Bronchial smooth muscle cell (primary cell): ENCODE measurements around the gene PEX10. TPM values are rescaled to one million over a fixed set of nuclear protein-coding genes. Genes with fewer than 3 reads are reported as not detected.

ENCODE experiments used
- total RNA-seq: library from RNA; depleted of rRNA; stranded (reverse); fragments of >200 nt; gene quantifications from 2 replicates; pipeline ENCODE4 v1.2.1, GENCODE V29; 2014

PEX10 gene
- total RNA-seq: 26.4 and 28.5 TPM in 2 replicates

DNA sequence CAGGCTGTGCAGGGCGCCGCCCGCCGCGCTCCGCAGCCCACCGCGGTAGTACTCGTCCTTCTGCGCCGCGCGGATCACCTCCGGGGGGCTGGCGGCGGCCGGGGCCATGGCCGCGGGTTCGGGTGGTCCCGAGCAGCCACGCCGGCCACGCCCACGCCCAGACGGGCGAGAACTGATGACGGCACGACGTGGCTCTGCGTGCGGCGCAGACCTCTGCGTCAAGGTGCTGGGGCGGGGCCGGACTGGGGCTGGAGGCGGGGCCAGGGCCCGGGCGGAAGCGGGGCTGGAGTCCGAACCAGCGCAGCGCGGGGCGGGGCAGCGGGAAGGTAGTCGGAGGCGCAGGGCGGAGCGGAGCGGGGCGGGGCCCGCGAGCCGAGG, at the start of gene PEX10:
TSS of gene PEX10 (minus strand) at position 170 of the 378 bp plus-strand sequence. CDS start at position 108, 62 bp downstream.

DNA sequence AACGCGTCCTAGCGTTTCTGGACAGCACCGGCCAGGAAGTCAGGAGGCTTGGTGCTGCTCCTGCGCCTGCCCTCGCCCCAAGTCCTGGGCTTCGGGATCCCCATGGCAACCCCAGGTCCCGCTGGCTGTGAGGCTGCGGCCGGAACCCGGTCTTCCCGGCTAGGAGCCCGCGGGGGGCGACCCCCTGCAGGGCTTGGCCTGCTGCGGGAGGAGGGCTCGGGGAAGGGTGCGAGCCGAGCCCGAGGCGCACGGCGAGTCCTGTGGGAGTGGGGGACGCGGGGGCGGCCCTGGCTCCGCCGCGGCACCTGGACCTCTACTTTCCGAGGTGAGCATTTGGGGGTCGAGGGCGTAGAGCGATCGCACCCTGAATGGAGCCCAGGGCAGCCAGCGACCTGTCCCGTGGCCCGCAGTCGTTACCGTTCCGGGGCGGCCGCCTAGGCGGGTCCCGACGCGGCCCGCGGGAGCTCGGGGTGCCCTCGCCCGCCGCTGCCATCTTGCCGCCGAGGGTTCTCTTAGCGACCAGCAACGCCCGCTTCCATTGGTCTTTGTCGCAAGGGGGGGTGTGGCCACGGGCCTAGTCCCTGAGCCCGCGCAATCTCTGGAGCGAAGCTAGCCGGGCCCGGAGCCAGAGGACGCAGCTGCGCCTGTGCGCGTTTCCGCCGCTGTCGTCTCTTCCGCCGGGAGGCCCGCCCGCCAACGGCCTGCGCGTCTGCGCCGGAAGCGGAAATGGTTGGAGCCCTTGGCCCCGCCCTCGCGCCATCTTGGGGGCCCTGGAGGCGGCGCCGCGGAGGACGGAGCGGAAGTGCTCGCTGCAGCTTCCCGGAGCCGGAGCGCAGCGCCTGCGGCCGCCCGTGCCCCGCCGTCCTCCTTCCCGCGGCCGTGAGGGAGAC, 21.1 kb downstream of the PEX10 start, which contains the start of the genes MORN1 and RER1:
TSS of gene MORN1 (minus strand) at position 514 of the 890 bp plus-strand sequence. CDS start at position 493, 21 bp downstream.
TSS of gene RER1 (plus strand) at position 801 of the 890 bp plus-strand sequence. CDS start 3,950 bp downstream, outside the sequence.

Other genes with a start within 250 kb of the PEX10 start
- gene FAAP20, start 217.8 kb downstream of the PEX10 start, total RNA-seq: 8.0 and 15.3 TPM in 2 replicates
- 11.2 and 14.3 TPM in 2 replicates for gene SKI, start 184.2 kb downstream of the PEX10 start, total RNA-seq
- 9.9 and 12.1 TPM in 2 replicates for gene MORN1, start 21.0 kb downstream of the PEX10 start, total RNA-seq
- gene RER1, start 20.7 kb downstream of the PEX10 start, total RNA-seq: 73.9 and 89.9 TPM in 2 replicates
- gene PLCH2, start 63.7 kb upstream of the PEX10 start, total RNA-seq: 0.16 and 0.43 TPM in 2 replicates
- 14.7 and 16.1 TPM in 2 replicates for gene PANK4, start 114.0 kb upstream of the PEX10 start, total RNA-seq
- not detected in 2 replicates for gene HES5, start 117.7 kb upstream of the PEX10 start, total RNA-seq
- gene TNFRSF14, start 143.8 kb upstream of the PEX10 start, total RNA-seq: 21.3 and 33.7 TPM in 2 replicates
- 3.8 and 6.6 TPM in 2 replicates for gene PRXL2B, start 174.2 kb upstream of the PEX10 start, total RNA-seq
- gene MMEL1, start 220.5 kb upstream of the PEX10 start, total RNA-seq: 0.16 and 0.26 TPM in 2 replicates